NCI-H226 (cell line): Measurements from ENCODE around the gene PARP9.
"Not testable (repeated sequence)": the region's sequence is repeated elsewhere in the genome, so short reads cannot be mapped to it uniquely, and the experiment has no call there.

Source experiments
- DNase-seq: peaks from one replicate; pipeline ENCODE4 v3.0.0-alpha.2; 2015

Gene PARP9

DNA sequence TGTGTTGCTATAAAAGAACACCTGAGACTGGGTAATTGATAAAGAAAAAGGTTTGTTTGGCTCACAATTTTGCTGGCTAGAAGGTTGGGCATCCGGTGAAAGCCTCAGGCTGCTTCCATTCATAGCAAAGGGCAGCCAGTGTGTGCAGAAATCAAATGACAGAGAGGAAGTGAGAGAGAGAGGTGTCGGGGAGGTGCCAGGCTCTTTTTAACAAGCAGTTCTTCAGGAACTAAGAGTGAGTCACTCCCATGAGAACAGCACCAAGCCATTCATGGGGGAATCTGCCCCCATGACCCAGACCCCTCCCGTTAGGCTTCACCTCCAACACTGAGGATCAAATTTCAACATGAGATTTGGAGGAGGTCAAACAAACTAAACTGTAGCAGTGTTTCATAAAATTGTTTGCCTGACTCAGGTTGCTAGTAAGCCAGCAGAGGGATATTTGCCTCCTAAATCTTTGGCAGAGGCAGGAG lies 8.9 kb upstream of the PARP9 start:
- peak; percentile 76 for DNase-seq

DNA sequence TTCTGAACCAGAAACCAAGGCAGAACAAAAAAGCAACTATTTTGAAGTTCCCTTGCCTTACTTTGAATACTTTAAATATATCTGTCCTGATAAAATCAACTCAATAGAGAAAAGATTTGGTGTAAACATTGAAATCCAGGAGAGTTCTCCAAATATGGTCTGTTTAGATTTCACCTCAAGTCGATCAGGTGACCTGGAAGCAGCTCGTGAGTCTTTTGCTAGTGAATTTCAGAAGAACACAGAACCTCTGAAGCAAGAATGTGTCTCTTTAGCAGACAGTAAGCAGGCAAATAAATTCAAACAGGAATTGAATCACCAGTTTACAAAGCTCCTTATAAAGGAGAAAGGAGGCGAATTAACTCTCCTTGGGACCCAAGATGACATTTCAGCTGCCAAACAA lies 4.7 kb upstream of the PARP9 start:
- no peak for DNase-seq

DNA sequence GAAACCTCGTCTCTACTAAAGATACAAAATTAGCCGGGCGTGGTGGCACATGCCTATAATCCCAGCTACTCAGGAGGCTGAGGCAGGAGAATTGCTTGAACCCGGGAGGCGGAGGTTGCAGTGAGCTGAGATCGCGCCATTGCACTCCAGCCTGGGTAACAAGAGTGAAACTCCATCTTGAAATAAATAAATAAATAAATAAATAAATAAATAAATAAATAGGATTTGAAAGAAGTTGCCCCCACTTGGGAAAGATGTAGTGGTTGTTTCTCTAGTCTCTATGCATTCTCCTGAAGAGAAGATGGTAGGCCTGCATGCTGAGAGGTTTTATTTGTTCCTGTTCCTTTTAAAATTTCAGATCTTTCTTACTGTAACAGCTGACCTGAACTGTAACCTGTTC lies 4.0 kb upstream of the PARP9 start:
- DNase-seq = not testable (repeated sequence)

DNA sequence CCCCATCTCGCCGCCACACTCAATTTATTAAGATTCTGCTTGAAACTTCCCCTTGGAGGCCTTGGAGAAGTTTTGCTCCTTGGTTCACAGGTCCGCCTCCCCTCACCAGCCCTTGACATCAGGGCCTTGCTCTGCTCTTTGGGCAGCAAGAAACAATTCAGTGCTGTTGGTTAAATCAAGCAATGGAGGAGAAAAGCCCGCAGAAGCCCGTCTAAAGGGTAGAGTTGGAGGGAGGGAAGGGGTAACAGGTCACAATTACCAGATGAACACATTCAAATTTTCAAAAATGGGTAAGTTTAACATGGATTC lies 429 bp downstream of the PARP9 start:
- no peak for DNase-seq

DNA sequence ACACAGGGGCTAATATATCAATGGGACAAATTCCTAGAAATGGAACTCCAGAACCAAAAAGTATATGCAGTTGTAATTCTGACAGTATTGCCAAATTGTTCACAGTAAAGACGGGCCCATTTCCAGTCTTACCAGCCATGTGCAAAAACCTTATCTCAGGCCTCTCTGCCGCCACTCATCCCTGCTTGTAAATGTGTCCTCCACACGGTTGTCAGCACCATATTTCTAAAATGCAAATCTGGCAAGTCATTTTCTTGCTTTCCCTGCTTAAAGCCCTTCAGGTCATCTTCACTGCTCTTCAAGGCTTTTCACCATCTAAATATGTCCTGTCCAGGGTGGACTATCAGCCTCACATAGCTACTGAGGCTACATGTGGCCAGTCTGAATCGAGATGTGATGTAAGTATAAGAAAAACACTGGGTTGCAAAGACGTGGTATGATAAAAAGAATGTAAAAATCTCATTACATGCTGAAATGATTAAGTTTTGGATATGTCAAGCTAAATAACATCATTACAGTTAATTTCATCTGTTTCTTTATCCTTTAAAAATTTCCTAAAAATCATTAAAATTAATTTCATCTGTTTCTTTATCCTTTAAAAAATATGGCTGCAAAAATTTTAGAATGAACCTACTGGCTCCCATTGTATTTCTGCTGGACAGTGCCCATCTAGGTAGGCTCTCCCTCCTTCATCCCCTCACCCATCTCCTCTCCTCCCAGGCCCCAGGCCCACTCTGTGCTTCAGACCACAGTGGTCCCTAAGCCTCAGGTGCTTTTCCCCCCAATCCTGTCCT lies 980 bp downstream of the PARP9 start:
- DNase-seq = no peak

DNA sequence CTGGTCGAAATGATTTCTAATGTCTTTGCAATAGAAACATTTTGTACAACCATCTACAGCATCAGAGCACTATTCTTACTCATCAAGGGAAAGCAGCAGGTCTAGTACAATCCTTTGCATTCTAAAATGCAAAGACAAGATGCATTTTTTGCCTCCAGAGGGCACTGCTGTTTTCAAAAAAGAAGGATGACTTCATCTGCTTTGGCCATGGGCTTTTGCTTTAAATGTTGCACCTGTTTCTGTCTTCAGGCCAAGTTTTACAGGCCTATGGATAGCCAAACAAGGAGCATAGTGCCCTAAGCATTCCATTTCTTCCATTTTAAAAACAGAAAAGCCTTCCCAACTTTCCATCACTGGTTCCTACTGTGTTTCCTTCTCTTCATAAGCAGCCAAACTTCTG lies 3.4 kb downstream of the PARP9 start:
- peak; percentile 37 for DNase-seq

DNA sequence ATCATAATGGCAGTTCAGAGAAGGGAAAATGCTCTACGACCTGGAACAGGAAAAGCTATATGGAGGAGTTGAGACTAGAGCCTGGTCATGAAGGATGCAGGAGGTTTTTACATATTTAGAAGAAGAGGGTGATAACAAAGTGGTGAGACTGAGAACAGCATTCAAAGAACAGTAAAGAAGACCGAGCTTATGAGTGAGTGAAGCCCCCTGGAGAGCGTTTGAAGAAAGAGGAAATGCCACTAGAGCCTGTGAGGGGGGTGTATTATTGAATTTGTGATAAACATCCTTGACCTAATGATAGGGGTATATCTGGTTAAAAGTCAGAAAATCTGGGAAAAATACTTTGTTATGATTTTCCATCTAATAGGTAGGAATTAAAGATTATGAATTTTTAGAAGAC lies 4.2 kb downstream of the PARP9 start:
- DNase-seq = no peak

DNA sequence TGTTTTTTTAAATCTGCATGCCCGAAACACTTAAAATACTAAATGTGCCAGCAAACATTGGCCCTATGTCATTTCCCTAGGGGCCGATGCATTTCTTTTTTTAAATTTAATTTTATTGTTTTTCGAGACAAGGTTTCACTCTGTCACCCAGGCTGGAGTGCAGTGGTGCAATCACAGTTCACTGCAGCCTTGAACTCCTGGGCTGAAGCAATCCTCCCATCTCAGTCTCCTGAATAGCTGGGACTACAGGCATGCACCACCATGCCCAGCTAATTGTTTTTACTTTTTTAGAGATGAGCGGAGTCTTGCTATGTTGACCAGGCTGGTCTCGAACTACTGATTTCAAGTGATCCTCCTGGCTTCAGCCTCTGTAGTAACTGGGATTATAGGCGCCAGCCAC lies 5.5 kb downstream of the PARP9 start:
- no peak for DNase-seq

DNA sequence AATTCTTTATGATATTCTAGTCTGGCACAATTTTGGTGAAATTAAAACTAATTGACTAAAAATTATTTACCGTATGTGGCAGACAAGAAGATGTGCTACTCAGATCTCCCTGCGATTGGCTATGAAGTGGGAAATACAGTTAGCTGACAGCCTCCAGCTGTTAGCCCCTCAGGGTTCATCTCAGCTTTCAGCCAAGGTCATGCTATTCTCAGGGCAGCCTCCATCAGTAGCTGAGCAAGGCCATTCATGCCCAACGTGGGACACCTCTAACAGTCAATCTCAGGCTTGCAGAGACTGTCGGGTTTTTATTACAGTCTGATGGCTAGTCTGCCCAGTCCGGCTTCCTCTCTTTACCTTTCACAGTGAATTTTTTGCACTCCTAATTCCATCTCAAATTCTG lies 6.7 kb downstream of the PARP9 start:
- DNase-seq = no peak

DNA sequence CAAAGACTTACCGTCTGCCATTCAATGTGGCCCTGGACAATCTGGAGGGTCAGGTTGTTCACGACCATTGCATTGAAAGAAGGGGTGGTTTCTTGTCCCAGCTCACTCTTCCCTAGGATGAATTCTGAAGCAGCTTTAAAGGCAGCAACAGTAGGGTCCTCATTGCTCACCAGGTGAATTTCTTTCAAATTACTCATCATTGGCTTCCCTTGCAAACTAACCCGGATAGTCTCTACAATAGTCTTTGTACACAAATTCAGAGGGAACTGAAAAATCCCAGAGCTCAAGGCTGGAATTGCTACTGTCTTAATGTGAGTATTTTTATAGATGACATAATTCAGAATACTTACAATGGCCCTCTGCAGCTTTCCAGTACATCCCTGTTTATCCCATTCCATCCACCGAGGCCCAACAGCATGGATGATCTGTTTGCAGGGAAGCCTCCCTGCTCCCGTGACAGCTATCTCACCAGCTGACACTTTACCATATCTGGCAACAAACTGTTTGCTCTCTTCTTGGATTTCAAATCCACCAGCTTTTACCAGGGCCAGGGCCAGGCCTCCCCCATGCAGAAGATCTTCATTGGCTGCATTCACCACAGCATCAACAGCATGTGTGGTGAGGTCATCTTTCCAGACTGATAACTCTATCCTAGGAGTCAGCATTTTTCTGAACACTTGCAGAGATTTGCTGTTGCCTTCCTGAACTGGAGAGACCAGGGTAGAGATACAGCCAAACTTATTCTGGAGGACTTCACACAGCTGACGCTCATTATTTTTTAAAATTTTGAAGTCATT lies 8.6 kb downstream of the PARP9 start:
- DNase-seq = peak; percentile 52

DNA sequence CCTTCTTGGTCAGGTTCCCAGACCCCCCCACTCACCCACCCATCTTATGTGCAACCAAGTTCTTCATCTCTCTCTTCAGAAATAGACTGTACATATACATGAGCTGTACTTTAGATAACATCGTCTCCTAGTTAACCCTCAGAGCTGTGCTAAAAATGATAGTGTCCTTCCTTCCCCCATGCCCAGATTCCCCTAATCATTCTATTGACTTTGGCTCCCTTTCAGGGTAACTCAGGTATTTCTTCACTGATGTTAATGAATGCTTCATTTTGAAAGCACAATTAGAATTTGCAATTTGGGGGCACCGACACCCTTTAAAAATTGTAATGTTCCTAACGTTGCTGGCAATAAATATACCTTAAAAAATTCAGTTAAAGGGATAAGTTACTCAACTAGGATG lies 10.9 kb downstream of the PARP9 start:
- DNase-seq = no peak

DNA sequence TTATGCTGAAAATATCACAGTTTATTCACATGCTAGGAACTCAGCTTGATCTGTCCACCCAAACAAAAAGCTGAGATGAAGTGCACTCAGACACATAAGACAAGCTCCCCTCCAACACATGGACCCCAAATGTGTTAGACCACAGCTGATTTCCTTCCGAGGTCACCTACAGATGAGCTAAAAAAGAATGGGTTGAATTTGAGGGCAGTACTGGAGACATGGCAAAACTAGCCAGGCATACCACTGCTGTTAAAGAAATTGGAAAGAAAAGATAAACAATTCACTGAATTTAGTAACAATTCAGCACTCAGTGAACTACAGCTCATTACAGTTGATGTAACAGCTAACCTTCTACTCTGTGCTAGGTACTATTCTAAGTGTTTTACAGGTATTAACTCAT lies 15.5 kb downstream of the PARP9 start:
- no peak for DNase-seq

DNA sequence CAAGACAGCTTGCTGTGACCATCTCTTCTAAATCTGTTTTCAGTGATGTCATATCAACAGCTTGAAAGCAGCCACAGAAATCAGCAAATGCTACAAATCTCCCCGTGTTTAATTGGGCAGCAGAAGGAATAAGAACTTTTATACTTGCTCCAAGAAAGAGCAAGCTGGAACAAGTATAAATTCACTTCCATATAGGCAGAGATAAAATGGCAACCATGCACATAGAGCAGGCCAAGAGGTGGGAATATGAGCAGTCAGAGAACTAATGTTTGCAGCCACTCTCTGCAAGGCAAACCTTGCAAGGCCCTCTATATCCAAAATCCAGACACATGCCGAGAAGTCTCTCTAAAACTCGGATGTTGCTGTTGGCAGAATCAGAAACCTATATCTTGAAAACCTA lies 16.0 kb downstream of the PARP9 start:
- no peak for DNase-seq

DNA sequence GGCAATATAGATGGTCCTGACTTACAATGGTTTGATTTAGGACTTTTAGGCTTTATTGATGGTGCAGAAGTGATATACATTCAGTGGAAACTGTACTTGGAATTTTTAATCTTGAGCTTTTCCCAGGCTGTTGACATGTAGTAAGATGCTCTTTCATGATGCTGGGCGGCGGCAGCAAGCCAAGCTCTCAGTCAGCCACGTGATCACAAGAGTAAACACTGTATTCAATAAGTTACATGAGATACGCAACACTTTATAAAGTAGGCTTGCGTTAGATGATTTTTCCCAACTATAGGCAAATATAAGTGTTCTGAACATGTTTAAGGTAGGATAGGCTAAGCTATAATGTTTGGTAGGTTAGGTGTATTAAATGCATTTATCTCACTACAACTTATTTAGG lies 17.9 kb downstream of the PARP9 start:
- DNase-seq = no peak

DNA sequence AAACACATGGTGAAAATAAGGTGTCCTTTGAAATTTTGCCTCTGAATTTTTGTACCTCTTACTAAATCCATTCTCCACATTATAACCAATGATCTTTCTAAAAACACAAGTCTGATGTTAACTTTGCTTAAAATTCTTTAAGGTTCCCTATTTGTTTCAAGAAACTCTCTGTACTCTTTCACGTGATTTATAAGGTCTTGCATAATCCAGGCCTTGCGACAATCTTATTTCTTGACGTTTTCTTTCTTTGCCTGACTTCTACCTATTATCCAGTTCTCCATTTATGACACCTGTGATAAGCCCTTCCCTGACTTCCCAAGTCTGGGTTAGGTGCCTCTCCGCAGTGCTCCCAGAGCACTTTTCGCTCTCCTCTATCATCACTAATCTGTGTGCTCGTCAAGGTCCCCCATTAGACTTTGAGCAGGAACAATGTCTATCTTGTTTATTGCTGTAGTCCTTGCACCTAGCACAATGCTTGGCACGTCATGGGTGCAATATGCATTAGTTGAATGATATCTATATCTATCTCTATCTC lies 25.1 kb downstream of the PARP9 start:
- no peak for DNase-seq

DNA sequence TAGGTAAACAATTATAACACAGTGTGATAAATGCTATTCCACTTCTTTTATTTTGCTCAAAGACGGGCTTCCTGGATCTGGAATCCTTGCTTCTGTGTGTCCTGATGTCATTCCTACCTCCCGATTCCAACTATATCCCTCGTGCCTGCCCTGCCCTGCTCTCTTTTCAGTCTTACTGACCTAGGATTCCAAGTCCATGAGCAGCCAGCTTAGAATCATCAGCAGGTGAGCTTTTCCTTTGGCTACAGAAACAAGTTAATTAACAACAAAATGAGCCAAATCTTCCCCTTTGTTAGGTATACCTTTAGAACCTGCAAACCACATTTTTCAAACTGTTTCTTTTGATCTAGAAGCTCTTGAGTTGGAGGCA lies 27.5 kb downstream of the PARP9 start:
- DNase-seq = no peak

DNA sequence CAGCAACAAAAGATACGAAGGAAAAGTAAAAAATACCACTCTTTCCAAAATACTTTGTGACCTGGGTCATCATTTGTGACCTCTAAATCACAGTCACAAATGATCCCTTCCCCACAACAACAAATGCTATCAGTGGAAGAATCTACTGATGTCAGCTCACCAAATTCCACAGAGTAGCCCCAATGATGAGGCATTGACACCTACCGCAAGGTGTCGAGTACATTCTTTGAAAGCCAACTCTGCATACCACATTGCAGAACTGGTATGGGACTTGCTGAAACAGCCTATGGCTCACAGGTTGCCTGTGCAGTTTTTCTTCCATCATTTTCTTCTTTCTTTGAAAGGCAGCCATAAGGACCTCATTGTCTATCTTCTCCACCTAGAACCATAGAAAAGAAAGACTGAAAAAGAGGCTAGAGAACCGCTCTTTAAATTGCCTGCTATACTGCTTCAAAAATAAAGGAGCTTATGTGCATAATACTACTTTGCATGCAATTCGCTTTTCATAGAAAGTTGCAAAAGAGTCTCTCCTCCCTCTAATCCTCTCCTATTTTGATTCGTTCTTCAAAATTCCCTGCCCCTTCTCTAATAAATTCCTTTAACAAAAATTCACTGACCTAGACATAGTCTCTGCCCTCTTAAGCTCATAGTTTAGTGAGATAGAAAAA lies 28.0 kb downstream of the PARP9 start:
- no peak for DNase-seq

DNA sequence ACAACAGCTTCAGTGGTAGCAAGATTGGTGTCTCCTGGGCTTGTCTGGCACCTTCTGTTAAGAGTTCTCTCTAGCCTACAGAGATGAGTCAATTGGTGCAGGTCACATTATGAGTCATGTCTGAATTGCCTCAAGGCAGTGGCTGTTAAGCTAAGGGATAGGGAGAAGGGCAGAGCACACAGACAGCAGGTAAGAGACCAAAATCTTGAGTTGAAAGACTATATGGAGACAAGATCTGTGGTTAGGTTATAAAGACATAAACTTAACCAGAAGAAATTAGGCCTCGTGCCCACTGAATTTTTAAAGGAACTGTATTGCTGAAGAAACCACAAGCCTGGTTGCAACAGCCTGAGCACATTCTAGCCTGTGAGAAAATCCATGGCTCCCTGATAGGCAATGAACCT lies 30.2 kb downstream of the PARP9 start:
- peak; percentile 71 for DNase-seq

DNA sequence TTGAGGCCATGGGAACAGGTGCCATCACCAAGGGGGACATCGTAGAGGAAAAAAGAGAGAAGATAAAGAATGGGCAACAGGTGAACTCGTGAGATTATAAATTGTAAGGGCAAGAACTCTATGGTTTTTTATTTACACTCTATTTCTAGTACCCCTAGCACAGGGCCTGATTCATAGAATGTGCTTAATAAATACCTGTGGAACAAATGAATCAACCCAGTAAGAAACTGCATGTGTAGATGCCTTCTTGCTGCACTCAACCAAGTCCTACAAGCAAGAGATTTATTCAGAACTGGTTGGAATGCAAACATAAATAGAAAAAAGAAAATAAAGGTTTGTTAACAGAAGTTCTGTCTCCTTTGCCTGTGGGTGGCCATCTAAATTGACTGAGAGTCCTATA lies 30.6 kb downstream of the PARP9 start:
- no peak for DNase-seq

DNA sequence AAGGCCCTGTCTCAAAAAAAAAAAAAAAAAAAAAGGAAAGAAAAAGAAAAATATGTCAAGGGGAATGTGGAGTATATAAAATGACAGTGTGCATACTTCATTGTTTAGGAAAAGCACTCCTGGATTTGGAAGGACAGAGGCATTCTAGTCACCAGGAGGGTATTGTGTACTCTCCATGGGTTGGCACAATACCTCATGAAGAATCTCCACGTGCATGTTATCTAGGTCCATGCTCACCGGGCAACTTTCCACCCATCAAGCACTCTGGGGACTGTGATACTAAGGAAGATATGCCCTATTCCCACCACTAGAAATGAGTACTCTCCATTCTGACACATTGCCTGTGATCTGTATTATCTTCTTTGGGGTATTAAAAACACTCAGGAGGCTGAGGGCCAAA lies 33.9 kb downstream of the PARP9 start:
- no peak for DNase-seq

DNA sequence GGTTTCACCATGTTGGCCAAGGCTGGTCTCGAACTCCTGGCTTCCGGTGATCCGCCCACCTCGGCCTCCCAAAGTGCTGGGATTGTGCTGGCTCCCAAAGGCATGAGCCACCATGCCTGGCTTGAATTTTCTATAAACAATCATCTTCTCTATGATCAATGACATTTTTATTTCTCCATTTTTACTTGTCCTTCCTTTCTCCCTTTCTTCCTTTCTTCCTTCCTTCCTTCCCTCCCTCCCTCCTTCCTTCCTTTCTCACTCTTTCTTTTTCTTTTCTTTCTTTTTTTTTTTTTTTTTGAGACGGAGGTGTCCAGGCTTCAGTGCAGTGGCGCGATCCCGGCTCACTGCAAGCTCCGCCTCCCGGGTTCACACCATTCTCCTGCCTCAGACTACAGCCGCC lies 40.8 kb downstream of the PARP9 start:
- DNase-seq = no peak

DNA sequence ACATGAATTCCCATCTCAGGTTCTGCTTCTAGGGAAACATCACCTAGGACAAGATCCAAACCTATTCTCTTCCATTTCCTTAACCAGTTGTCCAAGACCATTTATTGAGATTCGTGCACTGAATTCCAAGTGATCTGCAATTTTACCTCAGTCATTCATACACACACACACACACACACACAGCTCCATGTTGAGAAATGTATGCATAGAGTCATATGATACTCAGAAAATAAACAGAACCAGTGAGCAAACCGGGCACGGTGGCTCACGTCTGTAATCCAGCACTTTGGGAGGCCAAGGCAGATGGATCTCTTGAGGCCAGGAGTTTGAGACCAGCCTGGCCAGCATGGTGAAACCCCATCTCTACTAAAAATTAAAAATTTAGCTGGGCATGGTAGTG lies 43.2 kb downstream of the PARP9 start:
- no peak for DNase-seq

DNA sequence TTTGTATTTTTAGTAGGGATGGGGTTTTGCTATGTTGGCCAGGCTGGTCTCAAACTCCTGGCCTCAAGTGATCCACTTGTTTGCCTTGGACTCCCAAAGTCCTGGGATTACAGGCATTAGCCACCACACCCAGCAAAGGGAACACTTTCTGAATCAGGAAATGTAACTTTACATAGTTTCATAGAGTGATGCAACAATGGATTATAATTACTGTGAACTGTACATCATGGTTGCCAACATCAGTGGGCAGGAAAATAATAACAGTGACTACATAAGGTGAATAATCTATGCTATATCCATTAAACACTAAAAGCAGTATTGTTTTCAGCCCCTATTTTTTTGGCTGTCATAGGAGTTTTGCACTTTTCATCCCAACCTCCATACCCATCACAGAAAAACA lies 44.4 kb downstream of the PARP9 start:
- DNase-seq = no peak

DNA sequence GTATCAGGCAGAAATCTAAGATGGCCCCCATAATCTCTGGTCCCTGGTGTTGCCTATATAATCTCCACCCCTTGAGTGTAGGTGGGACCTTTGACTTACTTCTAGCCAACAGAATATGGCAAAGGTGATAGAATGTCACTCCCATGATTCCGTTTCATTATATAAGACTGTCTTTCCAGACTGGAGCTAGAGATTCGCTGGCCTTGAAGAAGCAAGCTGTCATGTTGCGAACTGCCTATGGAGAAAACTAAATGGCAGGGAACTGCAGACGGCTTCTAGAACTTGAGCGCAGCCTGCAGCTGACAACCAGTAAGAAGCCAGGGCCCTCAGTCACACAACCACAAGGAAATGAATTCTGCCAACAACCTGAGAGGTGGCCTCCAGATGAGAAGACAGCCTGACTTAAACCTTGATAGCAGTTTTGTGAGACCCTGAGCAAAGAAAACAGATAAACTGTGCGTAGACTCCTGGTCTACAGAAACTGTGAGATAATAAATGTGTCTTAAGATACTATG lies 47.2 kb downstream of the PARP9 start:
- DNase-seq = no peak
